HL-60 (cell line): ENCODE data around the gene CARD6.

Source experiments
- POLR2AphosphoS5 ChIP-seq: IDR thresholded peaks from 2 replicates; pipeline ENCODE4 v1.6.1; 2012; ENCODE audit warnings: low read depth
- TF ChIP-seq, protein P1 (sequence below): IDR thresholded peaks from one replicate; pipeline ENCODE4 v1.5.1; 2011; ENCODE audit warnings: low read length, control low read depth, inconsistent platforms; ENCODE audit not compliant: insufficient read depth

DNA sequence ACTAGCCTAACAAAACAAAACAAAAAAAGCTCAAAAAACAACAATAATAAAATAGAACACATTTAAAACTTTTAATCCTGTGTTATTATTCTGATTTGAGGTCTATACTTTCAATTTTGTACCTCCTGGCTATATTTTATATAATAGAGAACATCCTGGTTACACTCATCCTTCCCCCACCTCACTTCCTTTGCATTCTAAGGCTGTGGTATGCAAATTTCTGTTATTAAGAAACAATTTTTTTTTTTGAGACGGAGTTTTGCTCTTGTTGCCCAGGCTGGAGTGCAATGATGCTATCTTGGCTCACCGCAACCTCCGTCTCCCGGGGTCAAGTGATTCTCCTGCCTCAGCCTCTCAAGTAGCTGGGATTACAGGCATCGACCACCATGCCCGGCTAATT, 3.1 kb upstream of the CARD6 start:
- TF ChIP-seq POLR2AphosphoS5 = no peak
- TF ChIP-seq, protein P1, sequence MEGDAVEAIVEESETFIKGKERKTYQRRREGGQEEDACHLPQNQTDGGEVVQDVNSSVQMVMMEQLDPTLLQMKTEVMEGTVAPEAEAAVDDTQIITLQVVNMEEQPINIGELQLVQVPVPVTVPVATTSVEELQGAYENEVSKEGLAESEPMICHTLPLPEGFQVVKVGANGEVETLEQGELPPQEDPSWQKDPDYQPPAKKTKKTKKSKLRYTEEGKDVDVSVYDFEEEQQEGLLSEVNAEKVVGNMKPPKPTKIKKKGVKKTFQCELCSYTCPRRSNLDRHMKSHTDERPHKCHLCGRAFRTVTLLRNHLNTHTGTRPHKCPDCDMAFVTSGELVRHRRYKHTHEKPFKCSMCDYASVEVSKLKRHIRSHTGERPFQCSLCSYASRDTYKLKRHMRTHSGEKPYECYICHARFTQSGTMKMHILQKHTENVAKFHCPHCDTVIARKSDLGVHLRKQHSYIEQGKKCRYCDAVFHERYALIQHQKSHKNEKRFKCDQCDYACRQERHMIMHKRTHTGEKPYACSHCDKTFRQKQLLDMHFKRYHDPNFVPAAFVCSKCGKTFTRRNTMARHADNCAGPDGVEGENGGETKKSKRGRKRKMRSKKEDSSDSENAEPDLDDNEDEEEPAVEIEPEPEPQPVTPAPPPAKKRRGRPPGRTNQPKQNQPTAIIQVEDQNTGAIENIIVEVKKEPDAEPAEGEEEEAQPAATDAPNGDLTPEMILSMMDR = no peak
